B cell (primary cell): Measurements from ENCODE around the gene NFATC2. TPM values are rescaled to one million over a fixed set of nuclear protein-coding genes. Genes with fewer than 3 reads are reported as not detected.

Source experiments
- ATAC-seq: fragments of 200-7000 bp; cut with Tn5 transposase; one replicate; pipeline ENCODE4 v1.10.0; 2021; ENCODE audit warnings: low read depth, mild to moderate bottlenecking, moderate number of reproducible peaks, moderate library complexity
- CTCF ChIA-PET: fragments of 350-600 bp; sonication (Branson Sonifier 250); formaldehyde crosslinking; loops from one replicate; lab custom pipeline; 2021; ENCODE audit warnings: antibody characterized with exemption, inconsistent platforms; lab: Charles Lee
- POLR2A ChIA-PET: fragments of 350-600 bp; sonication (Branson Sonifier 250); formaldehyde crosslinking; loops from one replicate; lab custom pipeline; 2021; ENCODE audit warnings: antibody characterized with exemption; lab: Charles Lee
- DNase-seq: peaks from one replicate; pipeline ENCODE4 v3.0.0; 2013
- H2AFZ ChIP-seq: 2 replicates; pipeline ENCODE4 v1.6.1; 2012; ENCODE audit warnings: mild to moderate bottlenecking, low read depth, low read length; ENCODE audit not compliant: insufficient read depth, poor library complexity, severe bottlenecking
- H3K27ac ChIP-seq, 2 donors: 1 replicate in 1 of 2; 2 replicates in 1 of 2; pipeline ENCODE4 v1.5.1; 2012 to 2013; ENCODE audit warnings: low read length in 2 of 2, mild to moderate bottlenecking in 2 of 2, moderate library complexity in 1 of 2
- H3K27me3 ChIP-seq, 4 experiments: fragments of 200-600 bp in 1 of 4; sonication (generic) in 1 of 4; replicated peaks in 1 of 4; 1 replicate in 2 of 4; 2 replicates in 2 of 4; pipeline versions ENCODE4 v1.6.1 to v1.7.0; 2013 to 2016; ENCODE audit warnings: low read length in 3 of 4, mild to moderate bottlenecking in 2 of 4, mixed read lengths in 1 of 4, moderate library complexity in 1 of 4; ENCODE audit not compliant: insufficient read depth in 4 of 4, control insufficient read depth in 3 of 4; ENCODE audit errors: control extremely low read depth in 1 of 4
- H3K36me3 ChIP-seq, 2 experiments: replicated peaks in 1 of 2; 1 replicate in 1 of 2; 2 replicates in 1 of 2; pipeline versions ENCODE4 v1.6.1 to v1.7.1; 2013; ENCODE audit warnings: low read length in 1 of 2; ENCODE audit not compliant: insufficient read depth in 2 of 2, control insufficient read depth in 1 of 2; ENCODE audit errors: control extremely low read depth in 1 of 2, extremely low read depth in 1 of 2
- H3K4me1 ChIP-seq, 2 donors: fragments of 200-600 bp in 1 of 2; sonication (generic) in 1 of 2; 1 replicate in 1 of 2; 2 replicates in 1 of 2; pipeline versions ENCODE4 v1.5.1 to v1.6.1; 2013 to 2017; ENCODE audit warnings: low read length in 2 of 2; ENCODE audit not compliant: control insufficient read depth in 2 of 2, insufficient read depth in 2 of 2
- H3K4me2 ChIP-seq: replicated peaks from 2 replicates; pipeline ENCODE3; 2012; ENCODE audit warnings: mild to moderate bottlenecking, low read depth, low read length; ENCODE audit not compliant: poor library complexity, severe bottlenecking
- H3K4me3 ChIP-seq, 5 experiments: fragments of 200-600 bp in 1 of 5; sonication (generic) in 1 of 5; 1 replicate in 3 of 5; 2 replicates in 2 of 5; pipeline versions ENCODE4 v1.5.1 to v1.7.0; 2011 to 2016; ENCODE audit warnings: low read length in 4 of 5, mild to moderate bottlenecking in 4 of 5, low read depth in 2 of 5, control low read depth in 1 of 5, moderate library complexity in 1 of 5; ENCODE audit not compliant: insufficient read depth in 1 of 5; ENCODE audit errors: control extremely low read depth in 1 of 5, extremely low read depth in 1 of 5
- H3K79me2 ChIP-seq: fragments of 200-600 bp; sonication (generic); one replicate; pipeline ENCODE4 v1.6.0; 2016; ENCODE audit warnings: low read length; ENCODE audit not compliant: control insufficient read depth, insufficient read depth
- H3K9ac ChIP-seq: fragments of 200-600 bp; sonication (generic); 2 replicates; pipeline ENCODE4 v1.6.1; 2017; ENCODE audit warnings: mild to moderate bottlenecking, low read length, moderate library complexity
- H3K9me3 ChIP-seq, 3 donors: one replicate each; pipeline versions ENCODE4 v1.6.1 to v1.7.1; 2013; ENCODE audit warnings: low read length in 2 of 3; ENCODE audit not compliant: control insufficient read depth in 2 of 3, insufficient read depth in 1 of 3; ENCODE audit errors: control extremely low read depth in 1 of 3
- H4K20me1 ChIP-seq: 2 replicates; pipeline ENCODE4 v1.6.0; 2012; ENCODE audit warnings: mild to moderate bottlenecking, low read length; ENCODE audit not compliant: insufficient read depth, control insufficient read depth, poor library complexity, severe bottlenecking
- H3K27ac Mint-ChIP-seq: one replicate; pipeline ENCODE4 v1.8.0; 2021; ENCODE audit warnings: mixed read lengths
- H3K27me3 Mint-ChIP-seq: one replicate; pipeline ENCODE4 v1.8.0; 2021; ENCODE audit warnings: mixed read lengths
- H3K4me1 Mint-ChIP-seq: one replicate; pipeline ENCODE4 v1.8.0; 2021; ENCODE audit warnings: mixed read lengths
- H3K4me3 Mint-ChIP-seq: one replicate; pipeline ENCODE4 v1.8.0; 2021; ENCODE audit warnings: mixed read lengths
- H3K9me3 Mint-ChIP-seq: one replicate; pipeline ENCODE4 v1.8.0; 2022; ENCODE audit warnings: mixed read lengths; ENCODE audit not compliant: insufficient read depth
- EZH2 ChIP-seq: IDR thresholded peaks from 2 replicates; pipeline ENCODE4 v1.6.1; 2012; ENCODE audit warnings: borderline replicate concordance, low read depth, mild to moderate bottlenecking, moderate library complexity, low read length; ENCODE audit not compliant: insufficient read depth, poor library complexity, severe bottlenecking
- WGBS: methylation state at CpG from one replicate; pipeline ENCODE4 v1.1.5; 2013; ENCODE audit warnings: missing lambda C conversion rate; ENCODE audit not compliant: insufficient coverage; 5-methylcytosine and 5-hydroxymethylcytosine counted together
- intact Hi-C: fragments of 100-400 bp; cut with micrococcal nuclease; formaldehyde crosslinking; loops from one replicate; pipeline ENCODE4 v1.10.0; 2022
- polyA plus RNA-seq: library from polyadenylated mRNA; depleted of rRNA; stranded (reverse); fragments of >200 nt; gene quantifications from 2 replicates; pipeline ENCODE4 v1.2.3, GENCODE V29; 2012
- total RNA-seq, 2 donors: library from RNA; stranded (reverse); fragments of 120-200 nt in 1 of 2; gene quantifications; 1 replicate in 1 of 2; 2 replicates in 1 of 2; pipeline versions ENCODE4 v1.2.3 to v1.2.4, GENCODE V29; 2013 to 2022
- TF ChIP-seq, protein P1 (sequence below): fragments of 200-600 bp; IDR thresholded peaks from one replicate; pipeline ENCODE4 v1.8.0; 2022; ENCODE audit warnings: antibody characterized with exemption, mild to moderate bottlenecking

The NFATC2 gene
- total and polyA plus RNA-seq, 2 donors (not counting 1 experiment from before 2014, with no cell fraction given) = 10.1 to 38.0 TPM

DNA sequence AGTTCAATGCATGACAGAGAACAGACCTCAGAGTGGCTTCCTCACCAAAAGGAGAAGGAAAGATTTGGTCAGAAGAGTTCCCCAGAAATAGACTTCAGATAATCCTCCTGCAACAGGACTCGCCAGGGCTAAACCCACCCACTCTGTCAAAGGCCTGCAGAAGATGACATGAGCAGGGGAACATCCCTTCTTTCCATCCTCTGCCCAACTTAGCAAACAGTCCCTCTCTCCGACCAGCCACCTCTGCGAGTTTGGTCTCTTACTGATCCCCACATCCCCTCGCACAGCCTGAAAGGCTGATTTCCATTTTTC is 7.5 kb downstream of the NFATC2 start:
- peaks cover 83% of the 10 kb centered on the region for H3K4me1 Mint-ChIP-seq
- Histone ChIP-seq H3K4me1 (peaks cover 45 to 83% of the 10 kb centered on the region in 2 donors), H3K27me3 (no peaks in the 10 kb centered on the region), H3K36me3 (peaks cover 0 to 36% of the 10 kb centered on the region in 2 experiments), H3K79me2 (peaks cover 100% of the 10 kb centered on the region), H3K4me2 (peak overlapping the region; percentile 36), H3K4me3 (no peak overlapping the region), H3K27ac (peak overlapping the region; percentile 18 to 38), H3K9me3 (no peaks in the 10 kb centered on the region), H3K9ac (no peak overlapping the region), H4K20me1 (peaks cover 95% of the 10 kb centered on the region), H2AFZ (no peak overlapping the region)
- no peak for DNase-seq
- H3K27ac Mint-ChIP-seq = peak overlapping the region; percentile 78
- ChIA-PET POLR2A (no interaction called here), CTCF (interaction anchor here (1.3 kb wide), 1 partner anchor 60 kb away, joined by 5 read pairs; no protein-coding TSS in a partner anchor)
- intact Hi-C loops = no loop called here
- H3K27me3 Mint-ChIP-seq = no peaks in the 10 kb centered on the region
- H3K4me3 Mint-ChIP-seq = peak overlapping the region; percentile 70
- peak; percentile 34 for ATAC-seq
- TF ChIP-seq, protein P1, sequence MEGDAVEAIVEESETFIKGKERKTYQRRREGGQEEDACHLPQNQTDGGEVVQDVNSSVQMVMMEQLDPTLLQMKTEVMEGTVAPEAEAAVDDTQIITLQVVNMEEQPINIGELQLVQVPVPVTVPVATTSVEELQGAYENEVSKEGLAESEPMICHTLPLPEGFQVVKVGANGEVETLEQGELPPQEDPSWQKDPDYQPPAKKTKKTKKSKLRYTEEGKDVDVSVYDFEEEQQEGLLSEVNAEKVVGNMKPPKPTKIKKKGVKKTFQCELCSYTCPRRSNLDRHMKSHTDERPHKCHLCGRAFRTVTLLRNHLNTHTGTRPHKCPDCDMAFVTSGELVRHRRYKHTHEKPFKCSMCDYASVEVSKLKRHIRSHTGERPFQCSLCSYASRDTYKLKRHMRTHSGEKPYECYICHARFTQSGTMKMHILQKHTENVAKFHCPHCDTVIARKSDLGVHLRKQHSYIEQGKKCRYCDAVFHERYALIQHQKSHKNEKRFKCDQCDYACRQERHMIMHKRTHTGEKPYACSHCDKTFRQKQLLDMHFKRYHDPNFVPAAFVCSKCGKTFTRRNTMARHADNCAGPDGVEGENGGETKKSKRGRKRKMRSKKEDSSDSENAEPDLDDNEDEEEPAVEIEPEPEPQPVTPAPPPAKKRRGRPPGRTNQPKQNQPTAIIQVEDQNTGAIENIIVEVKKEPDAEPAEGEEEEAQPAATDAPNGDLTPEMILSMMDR = no peak
- no peak for TF ChIP-seq EZH2
- no peaks in the 10 kb centered on the region for H3K9me3 Mint-ChIP-seq
- WGBS = 45% methylated on average over 3 of the region's 4 CpGs

DNA sequence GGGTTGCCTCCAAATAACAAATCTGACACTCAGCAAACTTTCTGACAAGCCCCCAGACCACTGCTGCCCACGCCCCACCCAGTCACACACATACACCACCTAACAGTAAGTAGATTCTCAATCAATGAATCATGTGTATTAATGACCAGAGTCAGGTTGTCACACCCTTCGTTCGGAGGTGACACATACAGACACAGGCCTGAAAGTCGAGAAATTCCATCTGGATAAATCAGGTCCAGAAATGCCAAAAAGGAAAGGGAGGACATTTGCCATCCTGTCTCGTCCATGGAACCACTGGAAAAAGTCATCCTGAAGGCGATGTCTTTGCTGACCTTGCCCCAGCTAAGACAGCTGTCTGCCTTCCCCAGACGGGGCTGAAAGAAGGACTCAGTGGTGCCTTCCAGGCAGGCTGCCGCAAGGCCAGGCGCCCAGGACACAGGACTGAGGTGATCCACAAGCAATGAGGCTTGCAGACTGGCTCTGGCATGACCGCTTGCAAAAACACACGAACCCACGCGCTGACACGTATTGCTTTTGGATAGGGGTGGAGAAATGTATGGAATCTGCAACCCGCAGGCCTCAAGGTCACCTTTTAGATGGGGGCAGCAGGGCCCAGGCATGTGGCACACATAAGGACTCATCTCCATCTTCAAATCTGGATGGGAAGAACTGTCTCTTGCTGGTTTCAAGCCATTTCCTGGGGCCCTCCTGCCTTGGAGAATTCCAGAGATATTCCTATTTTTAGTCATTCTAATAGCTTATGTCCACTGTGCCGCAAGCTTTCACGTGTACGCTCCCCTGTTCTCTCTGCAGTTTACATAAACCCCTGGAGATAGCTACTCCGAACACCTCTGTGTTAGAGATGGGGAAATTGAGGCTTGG is 9.0 kb downstream of the NFATC2 start:
- peaks cover 0 to 23% of the 10 kb centered on the region in 2 experiments for H3K36me3 ChIP-seq
- no peaks in the 10 kb centered on the region for H3K9me3 ChIP-seq
- intact Hi-C loops = no loop called here
- Mint-ChIP-seq H3K27ac (peak overlapping the region; percentile 53), H3K27me3 (no peaks in the 10 kb centered on the region), H3K9me3 (no peaks in the 10 kb centered on the region), H3K4me3 (peak overlapping the region; percentile 16), H3K4me1 (peaks cover 85% of the 10 kb centered on the region)
- ChIA-PET CTCF (no interaction called here), POLR2A (interaction anchor here (0.6 kb wide), 1 partner anchor 55 kb away, joined by 3 read pairs; no protein-coding TSS in a partner anchor)
- TF ChIP-seq, protein P1 = no peak
- no peak for TF ChIP-seq EZH2
- no peak overlapping the region for H2AFZ ChIP-seq
- H3K9ac ChIP-seq = no peak overlapping the region
- no peak overlapping the region for H3K4me3 ChIP-seq
- peak overlapping the region; percentile 16 for H3K4me2 ChIP-seq
- peaks cover 57 to 91% of the 10 kb centered on the region in 2 donors for H3K4me1 ChIP-seq
- no peak for DNase-seq
- no peak overlapping the region for H3K27ac ChIP-seq
- H4K20me1 ChIP-seq = peaks cover 87% of the 10 kb centered on the region
- peaks cover 99% of the 10 kb centered on the region for H3K79me2 ChIP-seq
- 94% methylated on average over 12 of the region's 19 CpGs for WGBS
- no peaks in the 10 kb centered on the region for H3K27me3 ChIP-seq
- no peak for ATAC-seq
